ENCODE results near the gene ADGRE1.

DNA sequence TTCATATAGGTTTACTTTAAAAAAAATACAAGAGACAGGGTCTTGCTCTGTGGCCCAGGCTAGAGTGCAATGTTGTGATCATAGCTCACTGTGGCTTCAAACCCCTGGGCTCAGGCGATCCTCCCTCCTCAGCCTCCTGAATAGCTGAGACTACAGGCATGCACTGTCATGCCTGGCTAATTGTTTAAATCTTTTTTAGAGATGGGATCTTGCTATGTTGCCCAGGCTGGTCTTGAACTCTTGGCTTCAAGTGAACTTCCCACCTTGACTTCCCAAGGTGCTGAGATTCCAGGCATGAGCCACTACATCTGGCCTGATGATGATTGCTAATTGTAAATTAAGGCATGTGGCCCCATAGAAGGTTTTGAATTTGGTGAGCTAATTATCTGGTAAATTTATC is 35.4 kb upstream of the ADGRE1 start:
- TF ChIP-seq, protein P1, sequence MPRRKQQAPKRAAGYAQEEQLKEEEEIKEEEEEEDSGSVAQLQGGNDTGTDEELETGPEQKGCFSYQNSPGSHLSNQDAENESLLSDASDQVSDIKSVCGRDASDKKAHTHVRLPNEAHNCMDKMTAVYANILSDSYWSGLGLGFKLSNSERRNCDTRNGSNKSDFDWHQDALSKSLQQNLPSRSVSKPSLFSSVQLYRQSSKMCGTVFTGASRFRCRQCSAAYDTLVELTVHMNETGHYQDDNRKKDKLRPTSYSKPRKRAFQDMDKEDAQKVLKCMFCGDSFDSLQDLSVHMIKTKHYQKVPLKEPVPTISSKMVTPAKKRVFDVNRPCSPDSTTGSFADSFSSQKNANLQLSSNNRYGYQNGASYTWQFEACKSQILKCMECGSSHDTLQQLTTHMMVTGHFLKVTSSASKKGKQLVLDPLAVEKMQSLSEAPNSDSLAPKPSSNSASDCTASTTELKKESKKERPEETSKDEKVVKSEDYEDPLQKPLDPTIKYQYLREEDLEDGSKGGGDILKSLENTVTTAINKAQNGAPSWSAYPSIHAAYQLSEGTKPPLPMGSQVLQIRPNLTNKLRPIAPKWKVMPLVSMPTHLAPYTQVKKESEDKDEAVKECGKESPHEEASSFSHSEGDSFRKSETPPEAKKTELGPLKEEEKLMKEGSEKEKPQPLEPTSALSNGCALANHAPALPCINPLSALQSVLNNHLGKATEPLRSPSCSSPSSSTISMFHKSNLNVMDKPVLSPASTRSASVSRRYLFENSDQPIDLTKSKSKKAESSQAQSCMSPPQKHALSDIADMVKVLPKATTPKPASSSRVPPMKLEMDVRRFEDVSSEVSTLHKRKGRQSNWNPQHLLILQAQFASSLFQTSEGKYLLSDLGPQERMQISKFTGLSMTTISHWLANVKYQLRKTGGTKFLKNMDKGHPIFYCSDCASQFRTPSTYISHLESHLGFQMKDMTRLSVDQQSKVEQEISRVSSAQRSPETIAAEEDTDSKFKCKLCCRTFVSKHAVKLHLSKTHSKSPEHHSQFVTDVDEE (CRISPR knock-in tag; IDR thresholded peaks at IDR 0.05), result no peak
- no peak for TF ChIP-seq ARNTL (CRISPR knock-in tag; IDR thresholded peaks at IDR 0.05; ENCODE audit: borderline replicate concordance, low read depth)
- TF ChIP-seq, protein P2, sequence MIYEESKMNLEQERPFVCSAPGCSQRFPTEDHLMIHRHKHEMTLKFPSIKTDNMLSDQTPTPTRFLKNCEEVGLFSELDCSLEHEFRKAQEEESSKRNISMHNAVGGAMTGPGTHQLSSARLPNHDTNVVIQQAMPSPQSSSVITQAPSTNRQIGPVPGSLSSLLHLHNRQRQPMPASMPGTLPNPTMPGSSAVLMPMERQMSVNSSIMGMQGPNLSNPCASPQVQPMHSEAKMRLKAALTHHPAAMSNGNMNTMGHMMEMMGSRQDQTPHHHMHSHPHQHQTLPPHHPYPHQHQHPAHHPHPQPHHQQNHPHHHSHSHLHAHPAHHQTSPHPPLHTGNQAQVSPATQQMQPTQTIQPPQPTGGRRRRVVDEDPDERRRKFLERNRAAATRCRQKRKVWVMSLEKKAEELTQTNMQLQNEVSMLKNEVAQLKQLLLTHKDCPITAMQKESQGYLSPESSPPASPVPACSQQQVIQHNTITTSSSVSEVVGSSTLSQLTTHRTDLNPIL (CRISPR knock-in tag; IDR thresholded peaks at IDR 0.05; ENCODE audit: low read depth), result no peak
- TF ChIP-seq PPARA (CRISPR knock-in tag; IDR thresholded peaks at IDR 0.05; ENCODE audit: borderline replicate concordance), result no peak
- no peak for TF ChIP-seq RARB (CRISPR knock-in tag; IDR thresholded peaks at IDR 0.05)
- no peak for TF ChIP-seq BACH2 (CRISPR knock-in tag; IDR thresholded peaks at IDR 0.05; ENCODE audit: borderline replicate concordance)
- TF ChIP-seq ZFP30 (CRISPR knock-in tag; IDR thresholded peaks at IDR 0.05), result no peak
- no peak for TF ChIP-seq ESRRG (CRISPR knock-in tag; IDR thresholded peaks at IDR 0.05)
- TF ChIP-seq TCF4 (CRISPR knock-in tag; IDR thresholded peaks at IDR 0.05; ENCODE audit: borderline replicate concordance), result no peak
- TF ChIP-seq, protein P3, sequence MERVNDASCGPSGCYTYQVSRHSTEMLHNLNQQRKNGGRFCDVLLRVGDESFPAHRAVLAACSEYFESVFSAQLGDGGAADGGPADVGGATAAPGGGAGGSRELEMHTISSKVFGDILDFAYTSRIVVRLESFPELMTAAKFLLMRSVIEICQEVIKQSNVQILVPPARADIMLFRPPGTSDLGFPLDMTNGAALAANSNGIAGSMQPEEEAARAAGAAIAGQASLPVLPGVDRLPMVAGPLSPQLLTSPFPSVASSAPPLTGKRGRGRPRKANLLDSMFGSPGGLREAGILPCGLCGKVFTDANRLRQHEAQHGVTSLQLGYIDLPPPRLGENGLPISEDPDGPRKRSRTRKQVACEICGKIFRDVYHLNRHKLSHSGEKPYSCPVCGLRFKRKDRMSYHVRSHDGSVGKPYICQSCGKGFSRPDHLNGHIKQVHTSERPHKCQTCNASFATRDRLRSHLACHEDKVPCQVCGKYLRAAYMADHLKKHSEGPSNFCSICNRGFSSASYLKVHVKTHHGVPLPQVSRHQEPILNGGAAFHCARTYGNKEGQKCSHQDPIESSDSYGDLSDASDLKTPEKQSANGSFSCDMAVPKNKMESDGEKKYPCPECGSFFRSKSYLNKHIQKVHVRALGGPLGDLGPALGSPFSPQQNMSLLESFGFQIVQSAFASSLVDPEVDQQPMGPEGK (CRISPR knock-in tag; IDR thresholded peaks at IDR 0.05; ENCODE audit: borderline replicate concordance), result no peak
- no peak for TF ChIP-seq GLIS3 (CRISPR knock-in tag; IDR thresholded peaks at IDR 0.05)
- TF ChIP-seq ZC3H10 (CRISPR knock-in tag; IDR thresholded peaks at IDR 0.05), result no peak
- TF ChIP-seq, protein P4, sequence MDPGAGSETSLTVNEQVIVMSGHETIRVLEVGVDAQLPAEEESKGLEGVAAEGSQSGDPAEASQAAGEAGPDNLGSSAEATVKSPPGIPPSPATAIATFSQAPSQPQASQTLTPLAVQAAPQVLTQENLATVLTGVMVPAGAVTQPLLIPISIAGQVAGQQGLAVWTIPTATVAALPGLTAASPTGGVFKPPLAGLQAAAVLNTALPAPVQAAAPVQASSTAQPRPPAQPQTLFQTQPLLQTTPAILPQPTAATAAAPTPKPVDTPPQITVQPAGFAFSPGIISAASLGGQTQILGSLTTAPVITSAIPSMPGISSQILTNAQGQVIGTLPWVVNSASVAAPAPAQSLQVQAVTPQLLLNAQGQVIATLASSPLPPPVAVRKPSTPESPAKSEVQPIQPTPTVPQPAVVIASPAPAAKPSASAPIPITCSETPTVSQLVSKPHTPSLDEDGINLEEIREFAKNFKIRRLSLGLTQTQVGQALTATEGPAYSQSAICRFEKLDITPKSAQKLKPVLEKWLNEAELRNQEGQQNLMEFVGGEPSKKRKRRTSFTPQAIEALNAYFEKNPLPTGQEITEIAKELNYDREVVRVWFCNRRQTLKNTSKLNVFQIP (CRISPR knock-in tag; IDR thresholded peaks at IDR 0.05; ENCODE audit: borderline replicate concordance, low read depth), result no peak

Measured in SK-N-SH treated with all-trans-retinoic acid at 6 μM for 48 hours (cell line).